NB4 (cell line): ENCODE results near the gene PCSK5.

Experiments
- MYC ChIP-seq: IDR thresholded peaks from 2 replicates; pipeline ENCODE4 v1.6.1; 2011; ENCODE audit warnings: low read depth, low read length
- POLR2A ChIP-seq: IDR thresholded peaks from 2 replicates; pipeline ENCODE4 v1.6.1; 2011; ENCODE audit warnings: mild to moderate bottlenecking; ENCODE audit not compliant: insufficient read length; ENCODE audit errors: extremely low read depth
- TF ChIP-seq, protein P1 (sequence below): IDR thresholded peaks from one replicate; pipeline ENCODE4 v1.5.1; 2012; ENCODE audit warnings: low read depth, low read length
- TF ChIP-seq, protein P2 (sequence below): IDR thresholded peaks from 2 replicates; pipeline ENCODE4 v1.6.1; 2011; ENCODE audit warnings: low read depth, low read length

DNA sequence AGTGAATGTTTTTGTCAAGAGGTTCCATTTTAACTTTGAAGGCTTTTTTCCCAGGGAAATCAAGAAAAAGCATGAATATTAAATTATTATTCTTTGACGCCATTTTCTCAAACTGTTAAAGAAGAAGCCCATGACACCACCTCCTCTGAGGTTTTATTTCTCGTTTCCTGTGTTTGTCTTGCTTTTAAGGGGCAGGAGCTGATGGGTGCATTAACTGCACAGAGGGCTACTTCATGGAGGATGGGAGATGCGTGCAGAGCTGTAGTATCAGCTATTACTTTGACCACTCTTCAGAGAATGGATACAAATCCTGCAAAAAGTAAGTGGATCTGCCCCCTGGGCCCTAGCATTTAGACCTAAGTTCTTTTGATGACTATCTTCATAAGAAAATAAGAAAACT, 298.4 kb downstream of the PCSK5 start:
- TF ChIP-seq POLR2A (no peak), MYC (no peak)
- TF ChIP-seq, protein P1, sequence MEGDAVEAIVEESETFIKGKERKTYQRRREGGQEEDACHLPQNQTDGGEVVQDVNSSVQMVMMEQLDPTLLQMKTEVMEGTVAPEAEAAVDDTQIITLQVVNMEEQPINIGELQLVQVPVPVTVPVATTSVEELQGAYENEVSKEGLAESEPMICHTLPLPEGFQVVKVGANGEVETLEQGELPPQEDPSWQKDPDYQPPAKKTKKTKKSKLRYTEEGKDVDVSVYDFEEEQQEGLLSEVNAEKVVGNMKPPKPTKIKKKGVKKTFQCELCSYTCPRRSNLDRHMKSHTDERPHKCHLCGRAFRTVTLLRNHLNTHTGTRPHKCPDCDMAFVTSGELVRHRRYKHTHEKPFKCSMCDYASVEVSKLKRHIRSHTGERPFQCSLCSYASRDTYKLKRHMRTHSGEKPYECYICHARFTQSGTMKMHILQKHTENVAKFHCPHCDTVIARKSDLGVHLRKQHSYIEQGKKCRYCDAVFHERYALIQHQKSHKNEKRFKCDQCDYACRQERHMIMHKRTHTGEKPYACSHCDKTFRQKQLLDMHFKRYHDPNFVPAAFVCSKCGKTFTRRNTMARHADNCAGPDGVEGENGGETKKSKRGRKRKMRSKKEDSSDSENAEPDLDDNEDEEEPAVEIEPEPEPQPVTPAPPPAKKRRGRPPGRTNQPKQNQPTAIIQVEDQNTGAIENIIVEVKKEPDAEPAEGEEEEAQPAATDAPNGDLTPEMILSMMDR: no peak
- TF ChIP-seq, protein P2, sequence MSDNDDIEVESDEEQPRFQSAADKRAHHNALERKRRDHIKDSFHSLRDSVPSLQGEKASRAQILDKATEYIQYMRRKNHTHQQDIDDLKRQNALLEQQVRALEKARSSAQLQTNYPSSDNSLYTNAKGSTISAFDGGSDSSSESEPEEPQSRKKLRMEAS: no peak
